Mesothelial cell of epicardium (in vitro differentiated cells): ENCODE results near the gene FOXD2. TPM values are rescaled to one million over a fixed set of nuclear protein-coding genes. Genes with fewer than 3 reads are reported as not detected.
"Not testable (repeated sequence)": the region's sequence is repeated elsewhere in the genome, so short reads cannot be mapped to it uniquely, and the experiment has no call there.

Experiments
- DNase-seq, 2 experiments: peaks; one replicate each; pipeline ENCODE4 v3.0.0; 2021; ENCODE audit warnings: low spot score in 2 of 2; ENCODE audit not compliant: unreplicated experiment in 2 of 2
- H3K27ac Mint-ChIP-seq: 2 replicates; pipeline ENCODE4 v1.8.0; 2021; ENCODE audit warnings: mixed read lengths
- H3K27me3 Mint-ChIP-seq: 2 replicates; pipeline ENCODE4 v1.8.0; 2021; ENCODE audit warnings: low read depth, mixed read lengths
- H3K36me3 Mint-ChIP-seq: 2 replicates; pipeline ENCODE4 v1.8.0; 2021; ENCODE audit warnings: mixed read lengths
- H3K4me1 Mint-ChIP-seq: 2 replicates; pipeline ENCODE4 v1.8.0; 2021; ENCODE audit warnings: mixed read lengths
- H3K4me3 Mint-ChIP-seq: 2 replicates; pipeline ENCODE4 v1.8.0; 2021; ENCODE audit warnings: mild to moderate bottlenecking, moderate library complexity, mixed read lengths
- H3K9me3 Mint-ChIP-seq: 2 replicates; pipeline ENCODE4 v1.8.0; 2021; ENCODE audit warnings: mixed read lengths
- total RNA-seq: library from RNA; stranded (reverse); gene quantifications from 3 replicates; pipeline ENCODE4 v1.2.1, GENCODE V29; 2021
- TF ChIP-seq, protein P1 (sequence below): fragments of 200-600 bp; sonication (generic); IDR thresholded peaks from one replicate; pipeline ENCODE4 v1.5.0; 2021; ENCODE audit warnings: antibody characterized with exemption; ENCODE audit not compliant: unreplicated experiment

The FOXD2 gene
- total RNA-seq, 1 donor from 2014 or later: 0.98 TPM

DNA sequence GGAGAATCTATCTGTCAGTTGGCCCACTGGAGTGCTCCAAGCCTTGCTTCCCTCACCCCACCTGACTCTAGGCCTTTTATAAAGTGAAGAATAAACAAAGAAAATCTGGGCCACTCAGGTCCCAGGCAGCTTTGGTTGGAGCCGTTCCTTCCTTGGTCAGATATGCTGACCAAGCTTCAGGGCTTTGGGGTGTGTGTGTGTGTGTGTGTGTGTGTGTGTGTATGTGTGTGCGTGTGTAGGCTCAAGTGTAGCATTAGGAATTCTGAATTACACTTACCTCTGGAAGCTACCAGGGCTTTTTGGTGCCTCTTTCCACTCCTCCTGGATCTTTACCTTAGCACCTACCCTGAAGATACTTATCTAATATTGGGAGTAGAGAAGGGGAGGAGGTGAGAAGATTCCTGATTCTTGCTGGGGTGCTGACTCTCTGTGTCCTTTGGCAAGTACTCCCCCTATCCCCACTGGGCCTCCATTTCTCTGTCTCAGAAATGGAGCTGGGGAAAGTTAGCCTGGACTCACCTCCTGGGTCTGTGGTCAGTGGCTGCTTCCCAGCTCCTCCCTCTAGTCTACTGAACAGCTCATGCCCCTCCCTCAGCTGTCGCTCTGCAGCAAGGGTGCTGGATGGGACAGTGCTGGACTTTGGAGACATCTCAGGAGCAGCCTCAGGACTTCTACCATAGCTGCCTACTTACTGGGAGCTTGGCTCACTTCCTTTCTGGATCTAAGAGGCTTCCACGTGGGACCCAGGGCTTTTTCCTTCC, 10.8 kb downstream of the FOXD2 start:
- Mint-ChIP-seq H3K36me3 (no peaks in the 10 kb centered on the region), H3K27me3 (peaks cover under 1% of the 10 kb centered on the region), H3K4me1 (peaks cover 13% of the 10 kb centered on the region), H3K9me3 (no peaks in the 10 kb centered on the region), H3K27ac (no peak overlapping the region), H3K4me3 (no peak overlapping the region)
- no peak for DNase-seq
- TF ChIP-seq, protein P1, sequence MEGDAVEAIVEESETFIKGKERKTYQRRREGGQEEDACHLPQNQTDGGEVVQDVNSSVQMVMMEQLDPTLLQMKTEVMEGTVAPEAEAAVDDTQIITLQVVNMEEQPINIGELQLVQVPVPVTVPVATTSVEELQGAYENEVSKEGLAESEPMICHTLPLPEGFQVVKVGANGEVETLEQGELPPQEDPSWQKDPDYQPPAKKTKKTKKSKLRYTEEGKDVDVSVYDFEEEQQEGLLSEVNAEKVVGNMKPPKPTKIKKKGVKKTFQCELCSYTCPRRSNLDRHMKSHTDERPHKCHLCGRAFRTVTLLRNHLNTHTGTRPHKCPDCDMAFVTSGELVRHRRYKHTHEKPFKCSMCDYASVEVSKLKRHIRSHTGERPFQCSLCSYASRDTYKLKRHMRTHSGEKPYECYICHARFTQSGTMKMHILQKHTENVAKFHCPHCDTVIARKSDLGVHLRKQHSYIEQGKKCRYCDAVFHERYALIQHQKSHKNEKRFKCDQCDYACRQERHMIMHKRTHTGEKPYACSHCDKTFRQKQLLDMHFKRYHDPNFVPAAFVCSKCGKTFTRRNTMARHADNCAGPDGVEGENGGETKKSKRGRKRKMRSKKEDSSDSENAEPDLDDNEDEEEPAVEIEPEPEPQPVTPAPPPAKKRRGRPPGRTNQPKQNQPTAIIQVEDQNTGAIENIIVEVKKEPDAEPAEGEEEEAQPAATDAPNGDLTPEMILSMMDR: no peak

DNA sequence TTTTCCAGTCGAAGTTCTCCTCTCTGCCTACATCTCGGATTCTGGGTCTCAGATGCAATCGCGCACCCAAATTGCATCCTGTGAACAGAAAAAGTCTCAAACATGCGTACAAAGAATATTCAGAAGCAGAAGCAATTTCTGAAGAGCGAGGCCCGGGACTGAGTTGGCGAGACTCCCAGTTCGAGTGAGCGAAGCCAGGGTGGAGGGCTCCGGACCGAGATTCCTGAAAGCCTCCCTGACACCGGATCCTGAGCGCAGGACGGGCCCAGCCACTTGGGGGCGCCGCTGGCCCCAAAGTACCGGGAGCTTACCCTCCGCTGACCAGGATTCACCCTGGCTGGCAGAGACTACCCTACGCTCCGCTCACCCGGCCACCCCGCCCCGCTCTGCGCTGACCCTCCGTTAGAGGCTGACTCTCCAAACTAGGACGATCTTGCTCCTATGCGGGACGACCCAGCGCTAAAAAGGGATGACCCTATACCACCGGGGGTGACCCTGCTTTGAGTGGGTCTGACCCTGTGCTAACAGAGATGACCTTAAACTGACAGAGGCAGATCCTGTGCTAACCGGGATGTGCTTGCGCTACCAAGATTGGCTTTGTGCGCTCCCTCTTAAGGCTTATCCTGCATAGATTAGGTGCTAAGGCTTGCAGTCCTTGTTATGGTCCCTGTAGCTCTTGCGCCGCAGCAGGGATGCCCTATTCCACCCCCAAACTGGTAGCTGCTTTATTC, 12.1 kb downstream of the FOXD2 start:
- Mint-ChIP-seq H3K27me3 (peaks cover 11% of the 10 kb centered on the region), H3K36me3 (no peaks in the 10 kb centered on the region), H3K9me3 (no peaks in the 10 kb centered on the region), H3K4me1 (peaks cover 3% of the 10 kb centered on the region), H3K27ac (no peak overlapping the region), H3K4me3 (no peak overlapping the region)
- no peak for DNase-seq
- TF ChIP-seq, protein P1: no peak

DNA sequence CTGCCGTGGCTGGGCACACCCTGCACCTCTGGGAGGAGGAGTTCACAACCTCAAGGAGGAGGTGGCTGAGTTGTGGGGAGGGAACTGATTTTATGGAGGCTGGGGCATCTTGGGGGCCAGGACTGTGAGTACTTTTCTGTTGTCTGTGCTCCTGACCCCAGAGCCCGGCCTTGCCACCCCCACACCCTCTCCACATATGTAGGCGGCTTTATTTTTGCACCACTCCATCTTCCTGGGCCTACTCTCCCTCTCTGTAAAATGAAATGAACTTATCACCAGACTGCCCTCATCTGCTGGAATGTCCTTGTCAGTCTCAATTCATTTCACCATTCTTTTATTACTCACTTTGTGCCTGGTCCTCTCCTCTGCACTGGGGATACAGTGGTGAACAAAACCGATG, 12.8 kb downstream of the FOXD2 start:
- no peaks in the 10 kb centered on the region for H3K9me3 Mint-ChIP-seq
- no peak overlapping the region for H3K4me3 Mint-ChIP-seq
- no peaks in the 10 kb centered on the region for H3K4me1 Mint-ChIP-seq
- DNase-seq: no peak
- peaks cover 18% of the 10 kb centered on the region for H3K27me3 Mint-ChIP-seq
- no peak overlapping the region for H3K27ac Mint-ChIP-seq
- TF ChIP-seq, protein P1: no peak
- H3K36me3 Mint-ChIP-seq: no peaks in the 10 kb centered on the region

DNA sequence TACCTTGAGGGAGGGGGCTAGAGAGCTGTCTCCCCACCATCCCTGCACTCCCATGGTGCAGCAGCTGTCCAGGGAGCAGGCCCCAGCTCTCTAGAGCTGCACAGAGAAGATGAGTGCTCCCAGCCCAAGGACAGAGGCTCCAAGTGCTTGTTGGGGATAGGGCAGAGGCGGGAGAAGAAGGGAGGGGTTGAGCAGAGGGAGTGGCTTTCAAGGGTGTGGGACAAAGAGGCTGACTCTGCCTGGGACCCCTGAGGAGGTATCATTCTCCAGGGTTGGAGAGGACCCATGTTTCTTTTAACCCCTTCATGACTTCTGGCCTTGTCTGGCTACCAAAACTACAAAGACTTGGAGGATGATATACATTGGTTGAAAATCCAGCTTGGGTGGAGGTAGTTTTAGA, 14.6 kb downstream of the FOXD2 start:
- Mint-ChIP-seq H3K4me1 (no peaks in the 10 kb centered on the region), H3K27ac (no peak overlapping the region), H3K4me3 (no peak overlapping the region), H3K9me3 (no peaks in the 10 kb centered on the region), H3K27me3 (peaks cover 33% of the 10 kb centered on the region), H3K36me3 (no peaks in the 10 kb centered on the region)
- TF ChIP-seq, protein P1: no peak
- no peak for DNase-seq

DNA sequence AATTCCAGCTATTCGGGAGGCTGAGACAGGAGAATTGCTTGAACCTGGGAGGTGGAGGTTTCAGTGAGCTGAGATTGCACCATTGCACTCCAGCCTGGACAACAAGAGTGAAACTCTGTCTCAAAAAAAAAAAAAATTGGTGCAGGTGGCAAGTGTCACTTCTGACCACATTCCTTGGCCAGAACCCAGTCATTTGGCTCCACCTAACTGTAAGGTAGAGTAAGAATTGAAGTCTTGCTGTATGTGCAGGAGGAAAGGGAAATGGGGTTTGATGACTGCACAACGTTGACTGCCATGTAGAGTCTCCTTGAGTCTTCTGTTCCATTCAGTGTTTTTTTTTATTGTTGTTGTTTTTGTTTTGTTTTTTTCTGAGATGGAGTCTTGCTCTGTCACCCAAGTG, 16.1 kb downstream of the FOXD2 start:
- H3K9me3 Mint-ChIP-seq, H3K4me1 Mint-ChIP-seq, H3K36me3 Mint-ChIP-seq, DNase-seq, H3K27ac Mint-ChIP-seq, H3K4me3 Mint-ChIP-seq: not testable (repeated sequence)
- peaks cover 46% of the 10 kb centered on the region for H3K27me3 Mint-ChIP-seq

DNA sequence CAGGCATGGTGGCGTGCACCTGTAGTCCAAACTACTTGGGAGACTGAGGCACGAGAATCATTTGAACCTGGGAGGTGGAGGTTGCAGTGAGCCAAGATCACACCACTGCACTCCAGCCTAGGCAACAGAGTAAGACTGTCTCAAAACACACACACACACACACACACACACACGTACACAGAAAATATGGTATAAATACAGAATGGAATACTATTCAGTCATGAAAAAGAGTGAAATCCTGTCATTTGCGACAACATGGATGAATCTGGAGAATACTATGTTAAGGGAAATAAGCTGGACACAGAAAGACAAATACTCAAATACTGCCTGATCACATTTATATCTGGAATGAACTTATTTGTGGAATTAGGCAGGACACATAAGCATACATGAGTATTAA, 18.4 kb downstream of the FOXD2 start:
- Mint-ChIP-seq H3K4me3 (no peak overlapping the region), H3K27me3 (peaks cover 70% of the 10 kb centered on the region), H3K4me1 (no peaks in the 10 kb centered on the region), H3K27ac (no peak overlapping the region), H3K36me3 (no peaks in the 10 kb centered on the region), H3K9me3 (no peaks in the 10 kb centered on the region)
- TF ChIP-seq, protein P1: no peak
- DNase-seq: no peak

DNA sequence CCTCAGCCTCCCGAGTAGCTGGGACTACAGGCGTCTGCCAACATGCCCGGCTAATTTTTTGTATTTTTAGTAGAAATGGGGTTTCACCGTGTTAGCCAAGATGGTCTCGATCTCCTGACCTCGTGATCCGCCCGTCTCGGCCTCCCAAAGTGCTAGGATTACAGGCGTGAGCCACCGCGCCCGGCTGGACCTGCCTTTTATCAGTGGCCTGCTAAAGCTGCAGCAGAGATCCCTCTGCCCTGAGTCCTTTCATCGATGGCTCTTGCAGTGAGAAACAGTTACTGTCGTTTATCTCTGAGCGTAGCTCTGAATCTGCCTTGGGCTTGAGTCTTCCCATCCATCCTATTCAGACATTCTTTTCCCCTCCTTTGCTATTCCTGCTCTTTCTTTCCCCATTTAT, 19.7 kb downstream of the FOXD2 start:
- not testable (repeated sequence) for H3K4me1 Mint-ChIP-seq, H3K27ac Mint-ChIP-seq, H3K36me3 Mint-ChIP-seq, H3K4me3 Mint-ChIP-seq, H3K9me3 Mint-ChIP-seq, DNase-seq
- H3K27me3 Mint-ChIP-seq: peaks cover 83% of the 10 kb centered on the region
